Measurements from ENCODE around the gene IL31. TPM values are rescaled to one million over a fixed set of nuclear protein-coding genes. Genes with fewer than 3 reads are reported as not detected.
"Not testable (repeated sequence)": the region's sequence is repeated elsewhere in the genome, so short reads cannot be mapped to it uniquely, and the experiment has no call there.

IL31 gene
- total RNA-seq, 2 experiments from 2014 or later, result not detected

- Mint-ChIP-seq H3K9me3 (no peaks in the 10 kb centered on the region), H3K4me1 (peaks cover 12% of the 10 kb centered on the region), H3K27ac (no peak overlapping the region), H3K27me3 (peaks cover 9% of the 10 kb centered on the region), H3K36me3 (ENCODE audit: low read depth) (no peaks in the 10 kb centered on the region), H3K4me3 (no peak overlapping the region)
- DNase-seq, result no peak
- ChIA-PET CTCF (no interaction called here), POLR2A (no interaction called here)
Measured at GRCh38 chr12:122185494-122186082, 11.6 kb upstream of the IL31 start.

GRCh38 chr12:122185079-122185478 is 11.1 kb upstream of the IL31 start:
- Mint-ChIP-seq H3K27me3 (peaks cover 9% of the 10 kb centered on the region), H3K4me3 (no peak overlapping the region), H3K27ac (no peak overlapping the region), H3K9me3 (no peaks in the 10 kb centered on the region), H3K4me1 (peaks cover 12% of the 10 kb centered on the region), H3K36me3 (ENCODE audit: low read depth) (no peaks in the 10 kb centered on the region)
- POLR2A ChIA-PET, result no interaction called here
- DNase-seq, result no peak
- CTCF ChIA-PET, result no interaction called here

- no peaks in the 10 kb centered on the region for H3K9me3 Mint-ChIP-seq
- DNase-seq, result no peak
- peak overlapping the region; percentile 13 for H3K4me3 Mint-ChIP-seq
- H3K27ac Mint-ChIP-seq, result no peak overlapping the region
- H3K36me3 Mint-ChIP-seq (ENCODE audit: low read depth), result no peaks in the 10 kb centered on the region
- POLR2A ChIA-PET, result interaction anchor here (0.6 kb wide), 1 partner anchor 781 kb away, joined by 3 read pairs; no protein-coding TSS in a partner anchor
- peaks cover 11% of the 10 kb centered on the region for H3K27me3 Mint-ChIP-seq
- H3K4me1 Mint-ChIP-seq, result peaks cover 14% of the 10 kb centered on the region
- CTCF ChIA-PET, result no interaction called here
Measured at GRCh38 chr12:122184517-122184916, 10.5 kb upstream of the IL31 start.

- ChIA-PET CTCF (interaction anchor here (1.3 to 1.8 kb wide), 2 partner anchors 10 to 22 kb away, joined by 5 to 6 read pairs; no protein-coding TSS in a partner anchor), POLR2A (interaction anchor here (0.5 kb wide), 1 partner anchor 42 kb away, joined by 3 read pairs; no protein-coding TSS in a partner anchor)
- Mint-ChIP-seq H3K4me1 (peaks cover 14% of the 10 kb centered on the region), H3K27ac (no peak overlapping the region), H3K27me3 (peaks cover 11% of the 10 kb centered on the region), H3K9me3 (no peaks in the 10 kb centered on the region), H3K36me3 (ENCODE audit: low read depth) (no peaks in the 10 kb centered on the region), H3K4me3 (peak overlapping the region; percentile 25)
- no peak for DNase-seq
Measured at GRCh38 chr12:122183588-122183940, 9.5 kb upstream of the IL31 start.

- ChIA-PET POLR2A (interaction anchor here (0.5 kb wide), 1 partner anchor 42 kb away, joined by 3 read pairs; no protein-coding TSS in a partner anchor), CTCF (interaction anchor here (0.6 to 1.8 kb wide), 4 partner anchors 8 to 22 kb away, joined by 3 to 6 read pairs (median 4); no protein-coding TSS in a partner anchor)
- Mint-ChIP-seq H3K4me1 (peaks cover 14% of the 10 kb centered on the region), H3K9me3 (no peaks in the 10 kb centered on the region), H3K27ac (peak within 1 kb of the TSS; percentile 31), H3K27me3 (peaks cover 11% of the 10 kb centered on the region), H3K36me3 (ENCODE audit: low read depth) (no peaks in the 10 kb centered on the region), H3K4me3 (peak within 1 kb of the TSS; percentile 70)
- peak; percentile 39 for DNase-seq
Measured at GRCh38 chr12:122182887-122183587, 9.0 kb upstream of the IL31 start, which contains the start of gene LRRC43. LRRC43 (plus strand) TSS chr12:122183123; CDS start chr12:122183145, 22 bp downstream.

GRCh38 chr12:122176473-122176872 is 2.5 kb upstream of the IL31 start:
- H3K36me3 Mint-ChIP-seq (ENCODE audit: low read depth); H3K27ac Mint-ChIP-seq; POLR2A ChIA-PET; H3K9me3 Mint-ChIP-seq; DNase-seq; H3K4me3 Mint-ChIP-seq; CTCF ChIA-PET; H3K27me3 Mint-ChIP-seq; H3K4me1 Mint-ChIP-seq: not testable (repeated sequence)

GRCh38 chr12:122172262-122172939 is 1.6 kb downstream of the IL31 start:
- Mint-ChIP-seq H3K36me3 (ENCODE audit: low read depth) (no peaks in the 10 kb centered on the region), H3K4me1 (peaks cover 1% of the 10 kb centered on the region), H3K27ac (no peak overlapping the region), H3K4me3 (no peak overlapping the region), H3K27me3 (peaks cover 5% of the 10 kb centered on the region), H3K9me3 (no peaks in the 10 kb centered on the region)
- POLR2A ChIA-PET, result no interaction called here
- no peak for DNase-seq
- CTCF ChIA-PET, result interaction anchor here (1.0 to 2.5 kb wide), 3 partner anchors 19 to 150 kb away, joined by 3 to 8 read pairs (median 3); no protein-coding TSS in a partner anchor

GRCh38 chr12:122171399-122171798 is 2.6 kb downstream of the IL31 start:
- Mint-ChIP-seq H3K4me3 (no peak overlapping the region), H3K9me3 (no peaks in the 10 kb centered on the region), H3K4me1 (peaks cover 8% of the 10 kb centered on the region), H3K27ac (no peak overlapping the region), H3K36me3 (ENCODE audit: low read depth) (no peaks in the 10 kb centered on the region), H3K27me3 (peaks cover 5% of the 10 kb centered on the region)
- ChIA-PET CTCF (interaction anchor here (1.0 to 2.5 kb wide), 2 partner anchors 20 to 34 kb away, joined by 3 to 8 read pairs; no protein-coding TSS in a partner anchor), POLR2A (no interaction called here)
- no peak for DNase-seq

GRCh38 chr12:122168492-122168891 is 5.5 kb downstream of the IL31 start:
- no peaks in the 10 kb centered on the region for H3K36me3 Mint-ChIP-seq (ENCODE audit: low read depth)
- no peak overlapping the region for H3K4me3 Mint-ChIP-seq
- peaks cover 8% of the 10 kb centered on the region for H3K4me1 Mint-ChIP-seq
- DNase-seq, result no peak
- peaks cover 5% of the 10 kb centered on the region for H3K27me3 Mint-ChIP-seq
- POLR2A ChIA-PET, result no interaction called here
- H3K9me3 Mint-ChIP-seq, result no peaks in the 10 kb centered on the region
- CTCF ChIA-PET, result interaction anchor here (0.6 kb wide), 1 partner anchor 100 kb away, joined by 3 read pairs; no protein-coding TSS in a partner anchor
- no peak overlapping the region for H3K27ac Mint-ChIP-seq

- no peak for DNase-seq
- ChIA-PET POLR2A (no interaction called here), CTCF (interaction anchor here (1.5 kb wide), 1 partner anchor 23 kb away, joined by 6 read pairs; no protein-coding TSS in a partner anchor)
- Mint-ChIP-seq H3K36me3 (ENCODE audit: low read depth) (no peaks in the 10 kb centered on the region), H3K9me3 (no peaks in the 10 kb centered on the region), H3K27ac (no peak overlapping the region), H3K4me3 (no peak overlapping the region), H3K27me3 (peaks cover 5% of the 10 kb centered on the region), H3K4me1 (peaks cover 13% of the 10 kb centered on the region)
Measured at GRCh38 chr12:122167356-122167925, 6.6 kb downstream of the IL31 start.

- H3K27me3 Mint-ChIP-seq, result peaks cover 5% of the 10 kb centered on the region
- no peak overlapping the region for H3K27ac Mint-ChIP-seq
- H3K4me3 Mint-ChIP-seq, result no peak overlapping the region
- peak; percentile 18 for DNase-seq
- H3K36me3 Mint-ChIP-seq (ENCODE audit: low read depth), result no peaks in the 10 kb centered on the region
- ChIA-PET CTCF (interaction anchor here (0.8 to 1.5 kb wide), 2 partner anchors 24 to 372 kb away, joined by 3 to 6 read pairs; no protein-coding TSS in a partner anchor), POLR2A (interaction anchor here (0.6 kb wide), 1 partner anchor 59 kb away, joined by 5 read pairs; no protein-coding TSS in a partner anchor)
- no peaks in the 10 kb centered on the region for H3K9me3 Mint-ChIP-seq
- H3K4me1 Mint-ChIP-seq, result peaks cover 21% of the 10 kb centered on the region
Measured at GRCh38 chr12:122166422-122167349, 7.3 kb downstream of the IL31 start.

- CTCF ChIA-PET, result no interaction called here
- peaks cover 27% of the 10 kb centered on the region for H3K4me1 Mint-ChIP-seq
- POLR2A ChIA-PET, result no interaction called here
Measured at GRCh38 chr12:122162976-122163375, 11.0 kb downstream of the IL31 start.

More at GRCh38 chr12:122162976-122163375, 11.0 kb downstream of the IL31 start:
- Mint-ChIP-seq H3K27ac (no peak overlapping the region), H3K36me3 (ENCODE audit: low read depth) (no peaks in the 10 kb centered on the region), H3K4me3 (peak overlapping the region; percentile 27), H3K27me3 (no peaks in the 10 kb centered on the region), H3K9me3 (no peaks in the 10 kb centered on the region)
- no peak for DNase-seq
